Measurements from ENCODE around the gene AURKAIP1. TPM values are rescaled to one million over a fixed set of nuclear protein-coding genes. Genes with fewer than 3 reads are reported as not detected.
A peak's percentile ranks its signal among the peaks of the same experiment; 100 is the strongest.

The AURKAIP1 gene
- total and polyA plus RNA-seq, 2 of the 4 experiments (the other 2 are of a cell fraction): 45.7 to 107 TPM

DNA sequence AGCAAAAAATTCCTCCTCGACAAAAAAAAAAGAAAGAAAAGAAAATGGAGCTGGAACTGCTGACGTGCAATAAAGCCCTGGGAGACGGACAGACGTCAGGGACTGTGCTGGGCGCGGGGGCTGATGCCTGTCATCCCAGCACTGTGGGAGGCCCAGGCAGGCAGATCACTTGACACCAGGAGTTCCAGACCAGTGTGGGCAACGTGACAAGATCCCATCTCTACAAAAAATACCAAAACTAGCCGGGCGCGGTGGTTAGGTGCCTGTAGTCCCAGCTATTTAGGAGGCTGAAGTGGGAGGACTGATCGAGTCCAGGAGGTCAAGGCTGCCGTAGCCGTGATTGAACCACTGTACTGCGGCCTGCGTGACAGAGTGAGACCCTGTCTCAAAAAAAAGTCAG, 49.7 kb upstream of the AURKAIP1 start:
- Histone ChIP-seq H3K9me3 (ENCODE audit: control insufficient read depth, insufficient read depth, low read length) (no peaks in the 10 kb centered on the region), H4K91ac (ENCODE audit: insufficient read depth, low read depth, low read length) (no peak overlapping the region), H3K9ac (ENCODE audit: low read depth, low read length) (no peak overlapping the region), H4K8ac (ENCODE audit: low read depth in 2 of 2, low read length in 2 of 2) (no peak overlapping the region), H2AFZ (replicated peaks; ENCODE audit: low read length, poor library complexity) (no peak overlapping the region), H2AK9ac (replicated peaks; ENCODE audit: low read depth, low read length, poor library complexity) (peak overlapping the region; percentile 72), H2BK5ac (ENCODE audit: low read depth, low read length, poor library complexity, severe bottlenecking) (no peak overlapping the region), H3K4me2 (ENCODE audit: low read depth, low read length) (no peak overlapping the region), H3K18ac (ENCODE audit: low read depth, low read length) (no peak overlapping the region), H3K36me3 (ENCODE audit: control insufficient read depth, insufficient read depth, low read length) (no peaks in the 10 kb centered on the region), H3K4me3 (ENCODE audit: insufficient read depth, low read depth, low read length) (no peak overlapping the region), H2AK5ac (ENCODE audit: low read depth, low read length) (no peak overlapping the region), H3K9me1 (ENCODE audit: insufficient read depth, low read length) (no peaks in the 10 kb centered on the region), H4K20me1 (ENCODE audit: insufficient read depth, low read length) (no peaks in the 10 kb centered on the region), H3K79me1 (ENCODE audit: low read depth in 1 of 2, low read length in 2 of 2) (no peaks in the 10 kb centered on the region), H3K27me3 (ENCODE audit: control insufficient read depth, insufficient read depth, low read length) (no peaks in the 10 kb centered on the region), H3K56ac (ENCODE audit: extremely low read depth, insufficient read depth, low read length) (no peak overlapping the region), H3K14ac (replicated peaks; ENCODE audit: low read depth, low read length) (no peak overlapping the region), H3K4ac (ENCODE audit: low read depth, low read length) (no peak overlapping the region), H2BK120ac (ENCODE audit: low read depth, low read length) (no peak overlapping the region), H2BK20ac (ENCODE audit: low read depth, low read length) (no peak overlapping the region), H3K23ac (ENCODE audit: low read depth, low read length) (no peak overlapping the region), H4K5ac (ENCODE audit: low read depth, low read length) (no peak overlapping the region), H3K27ac (ENCODE audit: insufficient read depth, low read length) (no peak overlapping the region), H2BK15ac (ENCODE audit: low read depth, low read length) (no peak overlapping the region), H3K4me1 (ENCODE audit: control insufficient read depth, insufficient read depth, low read length) (peaks cover 5% of the 10 kb centered on the region; the same call in 1 of the 2 replicates)
- ChIA-PET CTCF (no interaction called here), POLR2A (ENCODE audit: unreplicated experiment) (interaction anchor here (0.5 kb wide), 1 partner anchor 33 kb away, joined by 3 read pairs; no protein-coding TSS in a partner anchor)
- DNase-seq: no peak
- dilution Hi-C loops (cut with HindIII; ENCODE audit: low sequenced_read_pairs, unreplicated experiment) (no loop called here), intact Hi-C loops (cut with micrococcal nuclease) (no loop called here), in situ Hi-C loops (cut with MboI; ENCODE audit: low sequenced_read_pairs) (no loop called here)
- 77% methylated on average over 4 of the region's 15 CpGs; no CpG with 5 or more reads in 1 of the 2 experiments for WGBS, 2 experiments (ENCODE audit: extremely low coverage in 2 of 2, insufficient read length in 1 of 2)
- TF ChIP-seq POLR2A (IDR thresholded peaks at IDR 0.05; ENCODE audit: low read depth, low read length): no peak
- TF ChIP-seq USF2 (IDR thresholded peaks at IDR 0.05; ENCODE audit: low read depth, low read length): no peak
- no peak for TF ChIP-seq CEBPB (IDR thresholded peaks at IDR 0.05; ENCODE audit: low read depth, low read length)
- TF ChIP-seq, protein P1, sequence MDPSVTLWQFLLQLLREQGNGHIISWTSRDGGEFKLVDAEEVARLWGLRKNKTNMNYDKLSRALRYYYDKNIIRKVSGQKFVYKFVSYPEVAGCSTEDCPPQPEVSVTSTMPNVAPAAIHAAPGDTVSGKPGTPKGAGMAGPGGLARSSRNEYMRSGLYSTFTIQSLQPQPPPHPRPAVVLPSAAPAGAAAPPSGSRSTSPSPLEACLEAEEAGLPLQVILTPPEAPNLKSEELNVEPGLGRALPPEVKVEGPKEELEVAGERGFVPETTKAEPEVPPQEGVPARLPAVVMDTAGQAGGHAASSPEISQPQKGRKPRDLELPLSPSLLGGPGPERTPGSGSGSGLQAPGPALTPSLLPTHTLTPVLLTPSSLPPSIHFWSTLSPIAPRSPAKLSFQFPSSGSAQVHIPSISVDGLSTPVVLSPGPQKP (IDR thresholded peaks at IDR 0.05; ENCODE audit: borderline replicate concordance, low read depth, low read length): no peak
- no peak for TF ChIP-seq MAZ (IDR thresholded peaks at IDR 0.05; ENCODE audit: borderline replicate concordance, low read depth, low read length)
- no peak for TF ChIP-seq BHLHE40 (IDR thresholded peaks at IDR 0.05; ENCODE audit: low read depth, low read length)
- TF ChIP-seq NFE2L2 (IDR thresholded peaks at IDR 0.05; ENCODE audit: low read depth, low read length): no peak
- no peak for TF ChIP-seq RFX5 (IDR thresholded peaks at IDR 0.05; ENCODE audit: low read depth, low read length)
- TF ChIP-seq, protein P2, sequence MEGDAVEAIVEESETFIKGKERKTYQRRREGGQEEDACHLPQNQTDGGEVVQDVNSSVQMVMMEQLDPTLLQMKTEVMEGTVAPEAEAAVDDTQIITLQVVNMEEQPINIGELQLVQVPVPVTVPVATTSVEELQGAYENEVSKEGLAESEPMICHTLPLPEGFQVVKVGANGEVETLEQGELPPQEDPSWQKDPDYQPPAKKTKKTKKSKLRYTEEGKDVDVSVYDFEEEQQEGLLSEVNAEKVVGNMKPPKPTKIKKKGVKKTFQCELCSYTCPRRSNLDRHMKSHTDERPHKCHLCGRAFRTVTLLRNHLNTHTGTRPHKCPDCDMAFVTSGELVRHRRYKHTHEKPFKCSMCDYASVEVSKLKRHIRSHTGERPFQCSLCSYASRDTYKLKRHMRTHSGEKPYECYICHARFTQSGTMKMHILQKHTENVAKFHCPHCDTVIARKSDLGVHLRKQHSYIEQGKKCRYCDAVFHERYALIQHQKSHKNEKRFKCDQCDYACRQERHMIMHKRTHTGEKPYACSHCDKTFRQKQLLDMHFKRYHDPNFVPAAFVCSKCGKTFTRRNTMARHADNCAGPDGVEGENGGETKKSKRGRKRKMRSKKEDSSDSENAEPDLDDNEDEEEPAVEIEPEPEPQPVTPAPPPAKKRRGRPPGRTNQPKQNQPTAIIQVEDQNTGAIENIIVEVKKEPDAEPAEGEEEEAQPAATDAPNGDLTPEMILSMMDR (conservative IDR thresholded peaks at IDR 0.05; ENCODE audit: low read depth, low read length): no peak
- no peak for TF ChIP-seq CHD1 (IDR thresholded peaks at IDR 0.05; ENCODE audit: low read depth, low read length)
- TF ChIP-seq SMC3 (IDR thresholded peaks at IDR 0.05; ENCODE audit: low read depth, low read length): no peak
- TF ChIP-seq MAFK (IDR thresholded peaks at IDR 0.05; ENCODE audit: low read depth, low read length): no peak
- no peak for TF ChIP-seq RCOR1 (IDR thresholded peaks at IDR 0.05; ENCODE audit: insufficient replicate concordance, low read length)
- no peak for TF ChIP-seq MXI1 (IDR thresholded peaks at IDR 0.05; ENCODE audit: borderline replicate concordance, low read depth, low read length)
- no peak for TF ChIP-seq RAD21 (IDR thresholded peaks at IDR 0.05; ENCODE audit: low read length)
- TF ChIP-seq FOS (IDR thresholded peaks at IDR 0.05; ENCODE audit: low read depth, low read length): no peak
- BruUV-seq (replicated peaks): no TSS peak
- ATAC-seq (ENCODE audit: low read depth): no peak
